Fibroblast of skin of back (primary cell): ENCODE results near the gene RELT.

Experiments used
- DNase-seq: peaks from one replicate; pipeline ENCODE4 v3.0.0-alpha.2; 2013

RELT gene

GRCh38 chr11:73376803-73377629 lies 817 bp downstream of the RELT start:
- DNase-seq = peak; percentile 80

GRCh38 chr11:73379189-73379880 lies 3.1 kb downstream of the RELT start:
- no peak for DNase-seq

- DNase-seq = no peak
Observed at GRCh38 chr11:73380331-73380730, 4.1 kb downstream of the RELT start.

GRCh38 chr11:73380897-73381410 lies 4.8 kb downstream of the RELT start:
- DNase-seq = no peak

GRCh38 chr11:73381589-73381988 lies 5.4 kb downstream of the RELT start:
- no peak for DNase-seq

GRCh38 chr11:73382183-73382582 lies 6.0 kb downstream of the RELT start:
- DNase-seq = no peak

GRCh38 chr11:73382747-73383146 lies 6.5 kb downstream of the RELT start:
- DNase-seq = no peak

- no peak for DNase-seq
Observed at GRCh38 chr11:73383249-73384124, 7.3 kb downstream of the RELT start.

GRCh38 chr11:73384125-73384441 lies 7.9 kb downstream of the RELT start:
- no peak for DNase-seq

GRCh38 chr11:73384531-73384871 lies 8.3 kb downstream of the RELT start:
- DNase-seq = no peak

- no peak for DNase-seq
Observed at GRCh38 chr11:73384872-73385689, 8.9 kb downstream of the RELT start.

- DNase-seq = peak; percentile 50
Observed at GRCh38 chr11:73386016-73386415, 9.8 kb downstream of the RELT start.

GRCh38 chr11:73386546-73386945 lies 10.3 kb downstream of the RELT start:
- no peak for DNase-seq

GRCh38 chr11:73387594-73388264 lies 11.5 kb downstream of the RELT start:
- DNase-seq = no peak

- no peak for DNase-seq
Observed at GRCh38 chr11:73388265-73389133, 12.3 kb downstream of the RELT start.

GRCh38 chr11:73389134-73389525 lies 12.9 kb downstream of the RELT start:
- peak; percentile 63 for DNase-seq

GRCh38 chr11:73389916-73390315 lies 13.7 kb downstream of the RELT start:
- DNase-seq = no peak

GRCh38 chr11:73390601-73391565 lies 14.7 kb downstream of the RELT start:
- DNase-seq = no peak

GRCh38 chr11:73391665-73392064 lies 15.5 kb downstream of the RELT start:
- DNase-seq = no peak
